GM19351 (cell line): ENCODE measurements around the gene SSX2.
"Not testable (repeated sequence)": the region's sequence is repeated elsewhere in the genome, so short reads cannot be mapped to it uniquely, and the experiment has no call there.

ENCODE experiments used
- ATAC-seq: cut with Tn5 transposase; IDR thresholded peaks from one replicate; pipeline ENCODE4 v1.9.1; 2021; ENCODE audit warnings: mild to moderate bottlenecking, moderate library complexity; ENCODE audit not compliant: unreplicated experiment

Gene SSX2

GRCh38 chrX:52707078-52707477 lies at the start of gene SSX2:
SSX2 (minus strand) TSS chrX:52707178; CDS start chrX:52705749, 1,429 bp downstream.
- not testable (repeated sequence) for ATAC-seq

GRCh38 chrX:52750952-52751351 lies 44.0 kb upstream of the SSX2 start, which contains the start of gene SSX2B:
SSX2B (plus strand) TSS chrX:52751252; CDS start chrX:52752681, 1,429 bp downstream.
- not testable (repeated sequence) for ATAC-seq

GRCh38 chrX:52692034-52692433 lies 14.9 kb downstream of the SSX2 start:
- not testable (repeated sequence) for ATAC-seq

GRCh38 chrX:52662218-52662617 lies 44.8 kb downstream of the SSX2 start:
- ATAC-seq: not testable (repeated sequence)

GRCh38 chrX:52655475-52655874 lies 51.5 kb downstream of the SSX2 start:
- not testable (repeated sequence) for ATAC-seq

- not testable (repeated sequence) for ATAC-seq
Observed at GRCh38 chrX:52654800-52655199, 52.2 kb downstream of the SSX2 start, which contains the start of gene SSX7. SSX7 (minus strand) TSS chrX:52654900; CDS start chrX:52653472, 1,428 bp downstream.

- ATAC-seq: not testable (repeated sequence)
Observed at GRCh38 chrX:52650676-52651075, 56.3 kb downstream of the SSX2 start.

GRCh38 chrX:52648956-52649355 lies 58.0 kb downstream of the SSX2 start:
- not testable (repeated sequence) for ATAC-seq
